OCI-LY7 (cell line): ENCODE measurements around the gene MYZAP.

ENCODE experiments used
- CTCF ChIP-seq: fragments of 200-600 bp; sonication (generic); conservative IDR thresholded peaks from 2 replicates; pipeline ENCODE4 v1.5.1; 2014; ENCODE audit warnings: mild to moderate bottlenecking, antibody characterized with exemption, low read length, moderate library complexity, mixed read lengths
- EZH2phosphoT487 ChIP-seq: fragments of 200-600 bp; sonication (generic); IDR thresholded peaks from 2 replicates; pipeline ENCODE4 v1.6.1; 2018; ENCODE audit warnings: low read depth, borderline replicate concordance, mild to moderate bottlenecking, mixed run types, antibody characterized with exemption, low read length, moderate library complexity, mixed read lengths

GRCh38 chr15:57637846-57638245 lies 46.1 kb downstream of the MYZAP start:
- no peak for TF ChIP-seq CTCF
- TF ChIP-seq EZH2phosphoT487: no peak
